HG02885 (cell line): ENCODE data around the gene SYF2.
"Not testable (repeated sequence)": the region's sequence is repeated elsewhere in the genome, so short reads cannot be mapped to it uniquely, and the experiment has no call there.

ENCODE experiments used
- ATAC-seq: cut with Tn5 transposase; IDR thresholded peaks from one replicate; pipeline ENCODE4 v1.9.1; 2021; ENCODE audit warnings: mild to moderate bottlenecking; ENCODE audit not compliant: unreplicated experiment, poor library complexity

SYF2 gene

GRCh38 chr1:25247024-25247828 lies 14.9 kb upstream of the SYF2 start, which contains the start of gene RSRP1:
Gene RSRP1, minus strand, starts transcription at chr1:25247454. Its CDS starts 491 bp downstream, at chr1:25246963.
- ATAC-seq: peak; percentile 89

GRCh38 chr1:25246600-25247023 lies 14.3 kb upstream of the SYF2 start:
- peak; percentile 11 for ATAC-seq

GRCh38 chr1:25245809-25246599 lies 13.7 kb upstream of the SYF2 start:
- ATAC-seq: no peak

- ATAC-seq: no peak
Observed at GRCh38 chr1:25245393-25245792, 13.1 kb upstream of the SYF2 start.

- ATAC-seq: no peak
Observed at GRCh38 chr1:25243907-25244306, 11.6 kb upstream of the SYF2 start.

- ATAC-seq: peak; percentile 71
Observed at GRCh38 chr1:25239681-25240541, 7.6 kb upstream of the SYF2 start.

- no peak for ATAC-seq
Observed at GRCh38 chr1:25238046-25238445, 5.7 kb upstream of the SYF2 start.

GRCh38 chr1:25236261-25236660 lies 4.0 kb upstream of the SYF2 start:
- ATAC-seq: not testable (repeated sequence)

GRCh38 chr1:25235411-25235810 lies 3.1 kb upstream of the SYF2 start:
- ATAC-seq: not testable (repeated sequence)

GRCh38 chr1:25232866-25233784 lies 823 bp upstream of the SYF2 start:
- peak; percentile 63 for ATAC-seq

GRCh38 chr1:25223471-25223870 lies 8.8 kb downstream of the SYF2 start:
- no peak for ATAC-seq

GRCh38 chr1:25222606-25223005 lies 9.7 kb downstream of the SYF2 start:
- no peak for ATAC-seq

- no peak for ATAC-seq
Observed at GRCh38 chr1:25220666-25221065, 11.6 kb downstream of the SYF2 start.

GRCh38 chr1:25219661-25220251 lies 12.5 kb downstream of the SYF2 start:
- no peak for ATAC-seq

- no peak for ATAC-seq
Observed at GRCh38 chr1:25217598-25218232, 14.6 kb downstream of the SYF2 start.

GRCh38 chr1:25217015-25217414 lies 15.3 kb downstream of the SYF2 start:
- no peak for ATAC-seq

- no peak for ATAC-seq
Observed at GRCh38 chr1:25216123-25216522, 16.2 kb downstream of the SYF2 start.

- no peak for ATAC-seq
Observed at GRCh38 chr1:25212725-25213124, 19.6 kb downstream of the SYF2 start.

GRCh38 chr1:25210728-25211127 lies 21.6 kb downstream of the SYF2 start:
- no peak for ATAC-seq
